ENCODE measurements around the gene SLCO4A1.

Gene SLCO4A1

DNA sequence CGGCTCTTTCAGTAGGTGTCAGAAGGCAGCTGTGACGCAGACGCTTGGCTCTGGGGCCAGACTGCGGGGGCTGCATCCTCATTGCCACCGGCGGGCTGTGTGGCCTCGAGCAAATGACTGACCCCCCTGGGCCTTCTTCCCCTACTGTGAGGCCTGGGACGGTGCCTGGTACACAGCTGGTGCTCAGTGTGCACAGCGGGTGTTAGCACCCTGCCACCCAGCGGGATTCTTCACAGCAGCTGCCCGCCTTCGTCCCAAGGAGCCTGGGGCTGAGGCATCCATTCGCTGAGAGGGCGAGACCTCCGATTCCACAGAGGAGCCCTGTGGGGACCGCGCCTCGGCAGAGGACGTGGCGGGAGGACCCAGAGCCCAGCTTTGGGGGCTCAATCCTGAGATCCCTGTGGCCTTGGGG, 10.6 kb downstream of the SLCO4A1 start:
- peaks cover 8% of the 10 kb centered on the region for H3K79me1 ChIP-seq (ENCODE audit: low read depth, low read length)
- H2AFZ ChIP-seq (ENCODE audit: low read length): no peak overlapping the region
- H3K18ac ChIP-seq (ENCODE audit: low read length): peak overlapping the region; percentile 64
- no peak overlapping the region for H3K4me3 ChIP-seq (ENCODE audit: low read length in 2 of 2)
- H3K14ac ChIP-seq (ENCODE audit: low read length): peak overlapping the region; percentile 17
- peaks cover 0 to 31% (median 1%) of the 10 kb centered on the region in 3 experiments for H3K27me3 ChIP-seq (ENCODE audit: control insufficient read depth in 3 of 3, insufficient read depth in 3 of 3, low read depth in 1 of 3, low read length in 3 of 3)
- H4K8ac ChIP-seq (ENCODE audit: low read depth, low read length): no peak overlapping the region
- no peak overlapping the region for H3K9ac ChIP-seq (ENCODE audit: low read depth, low read length, poor library complexity)
- no CpG with 5 or more reads among the region's 20 CpGs for WGBS, 2 donors (ENCODE audit: extremely low coverage in 2 of 2, insufficient read length in 2 of 2, insufficient replicate concordance in 1 of 2)
- no peaks in the 10 kb centered on the region for H3K9me3 ChIP-seq (replicated peaks in 1 of 2; ENCODE audit: control insufficient read depth in 2 of 2, insufficient read depth in 1 of 2, low read depth in 1 of 2, low read length in 2 of 2)
- peaks cover 4 to 5% of the 10 kb centered on the region in 2 donors for H3K4me1 ChIP-seq (ENCODE audit: control insufficient read depth in 2 of 2, insufficient read depth in 1 of 2, low read depth in 1 of 2, low read length in 2 of 2)
- no peak overlapping the region for H4K91ac ChIP-seq (ENCODE audit: low read depth, low read length, poor library complexity)
- H3K4ac ChIP-seq (ENCODE audit: low read length): no peak overlapping the region
- no peak overlapping the region for H2BK15ac ChIP-seq (ENCODE audit: low read length)
- peak overlapping the region; percentile 28 for H2AK5ac ChIP-seq (ENCODE audit: low read depth, low read length)
- no peak overlapping the region for H2BK120ac ChIP-seq (ENCODE audit: low read depth, low read length)
- H2BK12ac ChIP-seq (ENCODE audit: low read length): peak overlapping the region; percentile 73
- peak overlapping the region; percentile 73 for H3K23ac ChIP-seq (ENCODE audit: low read depth, low read length, poor library complexity)
- DNase-seq (ENCODE audit: low spot score): no peak
- H2BK5ac ChIP-seq (ENCODE audit: low read length): no peak overlapping the region
- H3K27ac ChIP-seq (replicated peaks; ENCODE audit: low read length): no peak overlapping the region
- H3K4me2 ChIP-seq (ENCODE audit: insufficient read depth, low read length, poor library complexity, severe bottlenecking): no peak overlapping the region
- H3K36me3 ChIP-seq (replicated peaks in 1 of 2; ENCODE audit: control insufficient read depth in 2 of 2, insufficient read depth in 2 of 2, low read length in 2 of 2): no peaks in the 10 kb centered on the region

DNA sequence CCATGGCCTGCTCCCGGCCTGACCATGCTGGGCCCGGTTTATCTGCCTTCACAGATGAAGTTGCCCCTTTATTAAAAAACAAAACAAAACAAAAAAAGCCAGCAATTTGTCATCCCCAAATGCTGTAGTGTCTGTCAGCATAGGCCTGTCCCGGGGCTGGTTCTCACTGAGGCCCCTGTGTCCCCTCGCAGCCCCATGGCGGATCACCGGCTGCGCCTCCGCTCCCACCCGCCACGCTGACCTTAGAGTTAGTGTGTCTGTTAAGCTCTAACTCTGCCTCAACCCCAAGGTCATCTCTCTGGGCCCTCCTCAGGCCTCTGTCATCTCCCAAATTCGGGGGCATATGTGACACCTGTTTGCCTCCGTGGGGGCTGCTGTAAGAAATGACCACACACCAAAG, 11.1 kb downstream of the SLCO4A1 start:
- Histone ChIP-seq H2AK5ac (ENCODE audit: low read depth, low read length) (peak overlapping the region; percentile 35), H3K9ac (ENCODE audit: low read depth, low read length, poor library complexity) (no peak overlapping the region), H2BK120ac (ENCODE audit: low read depth, low read length) (no peak overlapping the region), H3K9me3 (replicated peaks in 1 of 2; ENCODE audit: control insufficient read depth in 2 of 2, insufficient read depth in 1 of 2, low read depth in 1 of 2, low read length in 2 of 2) (no peaks in the 10 kb centered on the region), H4K91ac (ENCODE audit: low read depth, low read length, poor library complexity) (no peak overlapping the region), H3K4ac (ENCODE audit: low read length) (no peak overlapping the region), H2BK12ac (ENCODE audit: low read length) (no peak overlapping the region), H3K4me3 (ENCODE audit: low read length in 2 of 2) (no peak overlapping the region), H3K4me2 (ENCODE audit: insufficient read depth, low read length, poor library complexity, severe bottlenecking) (no peak overlapping the region), H3K27me3 (ENCODE audit: control insufficient read depth in 3 of 3, insufficient read depth in 3 of 3, low read depth in 1 of 3, low read length in 3 of 3) (peaks cover 0 to 28% (median 1%) of the 10 kb centered on the region in 3 experiments), H3K18ac (ENCODE audit: low read length) (no peak overlapping the region), H3K23ac (ENCODE audit: low read depth, low read length, poor library complexity) (no peak overlapping the region), H3K27ac (replicated peaks; ENCODE audit: low read length) (no peak overlapping the region), H2BK5ac (ENCODE audit: low read length) (no peak overlapping the region), H4K8ac (ENCODE audit: low read depth, low read length) (no peak overlapping the region), H3K14ac (ENCODE audit: low read length) (no peak overlapping the region), H2BK15ac (ENCODE audit: low read length) (no peak overlapping the region), H2AFZ (ENCODE audit: low read length) (no peak overlapping the region), H3K36me3 (replicated peaks in 1 of 2; ENCODE audit: control insufficient read depth in 2 of 2, insufficient read depth in 2 of 2, low read length in 2 of 2) (no peaks in the 10 kb centered on the region), H3K4me1 (ENCODE audit: control insufficient read depth in 2 of 2, insufficient read depth in 1 of 2, low read depth in 1 of 2, low read length in 2 of 2) (peaks cover 2 to 5% of the 10 kb centered on the region in 2 donors), H3K79me1 (ENCODE audit: low read depth, low read length) (peaks cover 8% of the 10 kb centered on the region)
- no CpG with 5 or more reads among the region's 12 CpGs for WGBS, 2 donors (ENCODE audit: extremely low coverage in 2 of 2, insufficient read length in 2 of 2, insufficient replicate concordance in 1 of 2)
- DNase-seq (ENCODE audit: low spot score): no peak

DNA sequence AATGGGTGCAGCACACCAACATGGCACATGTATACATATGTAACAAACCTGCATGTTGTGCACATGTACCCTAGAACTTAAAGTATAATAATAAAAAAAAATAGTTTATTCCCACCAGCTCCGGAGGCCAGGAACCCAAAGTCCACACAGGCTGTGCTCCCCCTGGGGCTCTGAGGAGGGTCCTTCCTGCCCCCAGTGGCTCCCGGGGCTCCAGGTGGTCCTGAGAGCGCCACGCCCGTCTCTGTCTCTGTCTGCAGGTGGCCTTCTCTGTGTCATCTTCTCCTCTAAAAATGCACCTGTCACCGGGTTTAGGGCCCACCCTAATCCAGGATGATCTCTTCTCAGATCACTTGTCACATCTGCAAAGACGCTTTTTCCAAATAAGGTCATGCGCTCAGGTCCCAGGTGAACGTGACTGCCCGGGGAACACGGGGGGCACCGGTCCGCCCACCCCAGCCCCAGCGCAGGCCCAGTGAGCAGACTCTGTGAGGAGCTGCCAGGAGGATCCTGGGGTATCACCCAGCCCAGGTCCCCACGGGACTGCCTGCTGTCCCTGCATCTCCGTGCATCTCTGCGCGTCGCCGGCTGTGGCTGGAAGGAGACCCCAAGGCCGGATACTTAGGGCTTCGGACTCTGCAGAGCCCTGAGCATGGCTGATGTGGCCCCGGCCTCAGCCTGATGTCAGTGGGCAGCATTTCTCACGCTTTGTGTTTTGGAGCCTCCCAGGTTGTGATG, 11.8 kb downstream of the SLCO4A1 start:
- no peaks in the 10 kb centered on the region for H3K9me3 ChIP-seq (replicated peaks in 1 of 2; ENCODE audit: control insufficient read depth in 2 of 2, insufficient read depth in 1 of 2, low read depth in 1 of 2, low read length in 2 of 2)
- peak overlapping the region; percentile 57 for H3K18ac ChIP-seq (ENCODE audit: low read length)
- no peak overlapping the region for H2AFZ ChIP-seq (ENCODE audit: low read length)
- DNase-seq (ENCODE audit: low spot score): no peak
- no peak overlapping the region for H3K27ac ChIP-seq (replicated peaks; ENCODE audit: low read length)
- H3K9ac ChIP-seq (ENCODE audit: low read depth, low read length, poor library complexity): no peak overlapping the region
- no peak overlapping the region for H2BK120ac ChIP-seq (ENCODE audit: low read depth, low read length)
- no peak overlapping the region for H3K4me3 ChIP-seq (ENCODE audit: low read length in 2 of 2)
- H3K4me2 ChIP-seq (ENCODE audit: insufficient read depth, low read length, poor library complexity, severe bottlenecking): no peak overlapping the region
- peak overlapping the region; percentile 92 for H2AK5ac ChIP-seq (ENCODE audit: low read depth, low read length)
- H3K23ac ChIP-seq (ENCODE audit: low read depth, low read length, poor library complexity): no peak overlapping the region
- H4K8ac ChIP-seq (ENCODE audit: low read depth, low read length): no peak overlapping the region
- no peaks in the 10 kb centered on the region for H3K36me3 ChIP-seq (replicated peaks in 1 of 2; ENCODE audit: control insufficient read depth in 2 of 2, insufficient read depth in 2 of 2, low read length in 2 of 2)
- H3K79me1 ChIP-seq (ENCODE audit: low read depth, low read length): peaks cover 8% of the 10 kb centered on the region
- H3K14ac ChIP-seq (ENCODE audit: low read length): no peak overlapping the region
- no peak overlapping the region for H4K91ac ChIP-seq (ENCODE audit: low read depth, low read length, poor library complexity)
- H2BK12ac ChIP-seq (ENCODE audit: low read length): no peak overlapping the region
- peaks cover 0 to 26% (median 1%) of the 10 kb centered on the region in 3 experiments for H3K27me3 ChIP-seq (ENCODE audit: control insufficient read depth in 3 of 3, insufficient read depth in 3 of 3, low read depth in 1 of 3, low read length in 3 of 3)
- H3K4ac ChIP-seq (ENCODE audit: low read length): no peak overlapping the region
- H2BK5ac ChIP-seq (ENCODE audit: low read length): peak overlapping the region; percentile 13
- no peak overlapping the region for H2BK15ac ChIP-seq (ENCODE audit: low read length)
- H3K4me1 ChIP-seq (ENCODE audit: control insufficient read depth in 2 of 2, insufficient read depth in 1 of 2, low read depth in 1 of 2, low read length in 2 of 2): peaks cover 2 to 5% of the 10 kb centered on the region in 2 donors
- WGBS, 2 donors (ENCODE audit: extremely low coverage in 2 of 2, insufficient read length in 2 of 2, insufficient replicate concordance in 1 of 2): no CpG with 5 or more reads among the region's 24 CpGs

GRCh38 chr20:62655282-62656196, 13.2 kb downstream of the SLCO4A1 start:
- no peak overlapping the region for H3K9ac ChIP-seq (ENCODE audit: low read depth, low read length, poor library complexity)
- H2AFZ ChIP-seq (ENCODE audit: low read length): no peak overlapping the region
- no peak overlapping the region for H2BK120ac ChIP-seq (ENCODE audit: low read depth, low read length)
- H3K9me3 ChIP-seq (replicated peaks in 1 of 2; ENCODE audit: control insufficient read depth in 2 of 2, insufficient read depth in 1 of 2, low read depth in 1 of 2, low read length in 2 of 2): no peaks in the 10 kb centered on the region
- H3K79me1 ChIP-seq (ENCODE audit: low read depth, low read length): peaks cover 8% of the 10 kb centered on the region
- no peak for DNase-seq (ENCODE audit: low spot score)
- H3K36me3 ChIP-seq (replicated peaks in 1 of 2; ENCODE audit: control insufficient read depth in 2 of 2, insufficient read depth in 2 of 2, low read length in 2 of 2): no peaks in the 10 kb centered on the region
- H2BK15ac ChIP-seq (ENCODE audit: low read length): peak overlapping the region; percentile 30
- H2BK5ac ChIP-seq (ENCODE audit: low read length): peak overlapping the region; percentile 29
- WGBS, 2 donors (ENCODE audit: extremely low coverage in 2 of 2, insufficient read length in 2 of 2, insufficient replicate concordance in 1 of 2): no CpG with 5 or more reads among the region's 38 CpGs
- peak overlapping the region; percentile 6 for H3K23ac ChIP-seq (ENCODE audit: low read depth, low read length, poor library complexity)
- H3K27me3 ChIP-seq (ENCODE audit: control insufficient read depth in 3 of 3, insufficient read depth in 3 of 3, low read depth in 1 of 3, low read length in 3 of 3): peaks cover 0 to 21% (median 0%) of the 10 kb centered on the region in 3 experiments
- H3K4me3 ChIP-seq (ENCODE audit: low read length in 2 of 2): no peak overlapping the region
- peak overlapping the region; percentile 71 for H3K18ac ChIP-seq (ENCODE audit: low read length)
- no peak overlapping the region for H3K27ac ChIP-seq (replicated peaks; ENCODE audit: low read length)
- no peak overlapping the region for H4K91ac ChIP-seq (ENCODE audit: low read depth, low read length, poor library complexity)
- peak overlapping the region; percentile 91 for H3K14ac ChIP-seq (ENCODE audit: low read length)
- no peak overlapping the region for H4K8ac ChIP-seq (ENCODE audit: low read depth, low read length)
- peaks cover 2 to 5% of the 10 kb centered on the region in 2 donors for H3K4me1 ChIP-seq (ENCODE audit: control insufficient read depth in 2 of 2, insufficient read depth in 1 of 2, low read depth in 1 of 2, low read length in 2 of 2)
- H3K4ac ChIP-seq (ENCODE audit: low read length): no peak overlapping the region
- H2BK12ac ChIP-seq (ENCODE audit: low read length): no peak overlapping the region
- peak overlapping the region; percentile 63 for H2AK5ac ChIP-seq (ENCODE audit: low read depth, low read length)
- no peak overlapping the region for H3K4me2 ChIP-seq (ENCODE audit: insufficient read depth, low read length, poor library complexity, severe bottlenecking)
